Measurements from ENCODE around the gene RBM8A.

The RBM8A gene

DNA sequence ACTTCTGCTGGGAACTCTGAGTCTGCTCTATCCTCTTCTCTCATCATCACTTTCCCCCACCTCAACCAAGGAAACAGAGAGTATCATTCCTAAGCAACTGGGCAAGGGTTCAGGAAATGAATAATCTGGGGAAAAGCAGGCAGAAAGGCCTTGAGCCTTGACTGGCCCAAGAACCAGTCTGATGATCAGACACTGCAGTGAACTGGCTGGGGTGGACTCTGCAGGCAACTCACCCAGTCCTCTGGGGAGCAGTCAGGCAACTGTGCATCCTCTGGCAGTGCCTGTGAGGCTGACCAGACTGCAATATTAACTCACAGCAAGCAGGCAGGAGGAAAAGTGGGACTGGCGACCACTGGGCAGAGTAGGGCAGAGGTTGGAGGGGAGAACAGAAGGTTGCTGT lies 42.6 kb downstream of the RBM8A start:
- DNase-seq (ENCODE audit: low read depth in 2 of 2): no peak

GRCh38 chr1:145879775-145880174 lies 47.5 kb downstream of the RBM8A start:
- DNase-seq (ENCODE audit: low read depth in 2 of 2): no peak

DNA sequence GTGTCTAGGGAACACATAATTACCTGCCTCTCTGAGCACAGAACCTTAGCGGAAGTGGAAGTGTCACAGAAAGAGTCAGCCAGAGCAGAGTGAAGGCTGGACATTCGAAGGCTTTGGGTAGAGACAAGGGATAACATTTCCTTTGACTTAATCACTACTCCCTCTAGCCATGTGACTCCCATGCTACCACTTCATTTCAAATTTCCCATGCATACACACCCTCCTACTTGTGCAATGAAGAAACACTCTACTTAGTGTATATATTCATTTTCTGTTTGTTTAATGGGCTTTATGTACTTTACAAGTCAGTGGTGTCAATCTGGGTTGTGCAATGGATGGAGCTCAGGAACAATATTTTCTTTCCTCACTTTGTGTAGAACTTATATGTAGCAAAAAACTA lies 48.6 kb downstream of the RBM8A start:
- DNase-seq (ENCODE audit: low read depth in 2 of 2): no peak

GRCh38 chr1:145877923-145878486 lies 49.3 kb downstream of the RBM8A start:
- DNase-seq (ENCODE audit: low read depth in 2 of 2): no peak

GRCh38 chr1:145874646-145875045 lies 52.6 kb downstream of the RBM8A start:
- DNase-seq (ENCODE audit: low read depth in 2 of 2): no peak

- DNase-seq (ENCODE audit: low read depth in 2 of 2): no peak
These were observed 55.0 kb downstream of the RBM8A start for GRCh38 chr1:145871994-145872924.
